Esophagus squamous epithelium (tissue), 5 donors: ENCODE data around the gene HOTAIR. TPM values are rescaled to one million over a fixed set of nuclear protein-coding genes. Genes with fewer than 3 reads are reported as not detected.
A peak's percentile ranks its signal among the peaks of the same experiment; 100 is the strongest.

ENCODE experiments used
- DNase-seq: peaks from one replicate; lab custom pipeline; 2025; lab: John Stamatoyannopoulos, UW
- H3K27ac ChIP-seq, 4 donors: fragments of 200-600 bp; sonication (generic); one replicate each; pipeline ENCODE4 v1.5.1; 2016 to 2019; ENCODE audit warnings: mild to moderate bottlenecking in 1 of 4
- H3K27me3 ChIP-seq, 4 donors: fragments of 200-600 bp; sonication (generic); 1 replicate in 3 of 4; 2 replicates in 1 of 4; pipeline versions ENCODE4 v1.5.1 to v1.6.0; 2017 to 2021; ENCODE audit warnings: antibody characterized with exemption in 1 of 4
- H3K36me3 ChIP-seq, 3 donors: fragments of 200-600 bp; sonication (generic); one replicate each; pipeline ENCODE4 v1.5.1; 2016 to 2019
- H3K4me1 ChIP-seq, 3 donors: fragments of 200-600 bp; sonication (generic); one replicate each; pipeline ENCODE4 v1.5.1; 2017 to 2019
- H3K4me3 ChIP-seq, 4 donors: fragments of 200-600 bp; sonication (generic); 1 replicate in 3 of 4; 2 replicates in 1 of 4; pipeline ENCODE4 v1.5.1; 2016 to 2019; ENCODE audit warnings: mild to moderate bottlenecking in 2 of 4, moderate library complexity in 1 of 4
- H3K9me3 ChIP-seq, 3 donors: fragments of 200-600 bp; sonication (generic); one replicate each; pipeline ENCODE4 v1.5.1; 2016 to 2019
- CTCF ChIP-seq, 6 experiments: fragments of 450-650 bp in 4 of 6; fragments of 200-600 bp in 2 of 6; sonication (generic) in 2 of 6; IDR thresholded peaks; one replicate each; pipeline ENCODE4 v1.5.1; 2016 to 2019; ENCODE audit warnings: antibody characterized with exemption in 6 of 6, mild to moderate bottlenecking in 4 of 6, moderate library complexity in 4 of 6
- POLR2A ChIP-seq, 4 donors: fragments of 450-650 bp; IDR thresholded peaks; one replicate each; pipeline ENCODE4 v1.6.1; 2017; ENCODE audit warnings: antibody characterized with exemption in 4 of 4, mild to moderate bottlenecking in 4 of 4, moderate library complexity in 3 of 4
- WGBS, 2 donors: methylation state at CpG; one replicate each; pipeline ENCODE4 v1.1.5; 2018; 5-methylcytosine and 5-hydroxymethylcytosine counted together
- intact Hi-C: fragments of 100-400 bp; cut with DNase I; formaldehyde crosslinking; loops from one replicate; pipeline ENCODE4 v1.15.0; 2022
- total RNA-seq, 4 donors: library from RNA; depleted of rRNA; stranded (reverse); fragments of >200 nt; gene quantifications; one replicate each; pipeline ENCODE4 v1.1.0, GENCODE V29; 2016
- donor health status: DM: yes; HTN: yes; CAD: no.

Gene HOTAIR
- total RNA-seq, 4 donors from 2014 or later, result not detected

- DNase-seq, result no peak
- peak overlapping the region in 1 of 4 donors; percentile 15 for H3K4me3 ChIP-seq
- H3K4me1 ChIP-seq, result peaks cover 5 to 48% (median 5%) of the 10 kb centered on the region in 3 donors
- intact Hi-C loops, result no loop called here
- peaks cover 60 to 100% (median 74%) of the 10 kb centered on the region in 4 donors for H3K27me3 ChIP-seq
- H3K27ac ChIP-seq, result no peak overlapping the region
- 13 to 14% methylated on average over 26 to 30 of the region's 38 CpGs for WGBS, 2 donors
- no peaks in the 10 kb centered on the region for H3K36me3 ChIP-seq
- TF ChIP-seq POLR2A (IDR thresholded peaks at IDR 0.05) (no peak), CTCF (IDR thresholded peaks at IDR 0.05) (no peak)
- no peaks in the 10 kb centered on the region for H3K9me3 ChIP-seq
Measured at GRCh38 chr12:53952871-53953734, 21.7 kb downstream of the HOTAIR start.

GRCh38 chr12:53952335-53952694 is 22.4 kb downstream of the HOTAIR start:
- intact Hi-C loops, result no loop called here
- Histone ChIP-seq H3K36me3 (no peaks in the 10 kb centered on the region), H3K9me3 (no peaks in the 10 kb centered on the region), H3K27me3 (peaks cover 60 to 100% (median 73%) of the 10 kb centered on the region in 4 donors), H3K4me1 (peaks cover 5 to 48% (median 5%) of the 10 kb centered on the region in 3 donors), H3K27ac (no peak overlapping the region), H3K4me3 (no peak overlapping the region)
- no peak for DNase-seq
- 0 to 8% methylated on average over 2 to 5 of the region's 13 CpGs for WGBS, 2 donors
- TF ChIP-seq POLR2A (IDR thresholded peaks at IDR 0.05) (no peak), CTCF (IDR thresholded peaks at IDR 0.05) (no peak)

GRCh38 chr12:53951577-53952334 is 23.0 kb downstream of the HOTAIR start:
- WGBS, 2 donors, result 5 to 13% methylated on average over 4 to 21 of the region's 47 CpGs
- no peak for DNase-seq
- intact Hi-C loops, result no loop called here

GRCh38 chr12:53950789-53951576 is 23.8 kb downstream of the HOTAIR start:
- H3K36me3 ChIP-seq, result no peaks in the 10 kb centered on the region
- WGBS, 2 donors, result 0 to 6% methylated on average over 3 to 24 of the region's 34 CpGs
- H3K27me3 ChIP-seq, result peaks cover 60 to 100% (median 71%) of the 10 kb centered on the region in 4 donors
- no peaks in the 10 kb centered on the region for H3K9me3 ChIP-seq
- intact Hi-C loops, result no loop called here
- H3K4me3 ChIP-seq, result no peak overlapping the region
- H3K27ac ChIP-seq, result no peak overlapping the region
- no peak for TF ChIP-seq CTCF (IDR thresholded peaks at IDR 0.05)
- TF ChIP-seq POLR2A (IDR thresholded peaks at IDR 0.05), result no peak
- peaks cover 5 to 36% (median 5%) of the 10 kb centered on the region in 3 donors for H3K4me1 ChIP-seq
- DNase-seq, result no peak

More at GRCh38 chr12:53951577-53952334, 23.0 kb downstream of the HOTAIR start:
- Histone ChIP-seq H3K4me3 (no peak overlapping the region), H3K36me3 (no peaks in the 10 kb centered on the region), H3K27me3 (peaks cover 60 to 100% (median 73%) of the 10 kb centered on the region in 4 donors), H3K4me1 (peaks cover 5 to 44% (median 5%) of the 10 kb centered on the region in 3 donors), H3K9me3 (no peaks in the 10 kb centered on the region), H3K27ac (no peak overlapping the region)
- TF ChIP-seq CTCF (IDR thresholded peaks at IDR 0.05), result no peak
- TF ChIP-seq POLR2A (IDR thresholded peaks at IDR 0.05), result no peak
